T-helper 1 cell treated with Interleukin-12 subunit alpha and Interleukin-12 subunit beta and Interleukin-4 antibody, amounts not matched to agents 30 μg/mL and 1 μg/mL, for 36 hours (primary cell): ENCODE measurements around the gene TNKS2.

ENCODE experiments used
- H3K27ac Mint-ChIP-seq: one replicate; pipeline ENCODE4 v1.8.0; 2021; ENCODE audit warnings: mild to moderate bottlenecking, mixed read lengths
- H3K27me3 Mint-ChIP-seq: one replicate; pipeline ENCODE4 v1.8.0; 2021; ENCODE audit warnings: low read depth, mixed read lengths
- H3K36me3 Mint-ChIP-seq: one replicate; pipeline ENCODE4 v1.8.0; 2021; ENCODE audit warnings: low read depth, mixed read lengths
- H3K4me1 Mint-ChIP-seq: one replicate; pipeline ENCODE4 v1.8.0; 2021; ENCODE audit warnings: low read depth, mixed read lengths
- H3K4me3 Mint-ChIP-seq: one replicate; pipeline ENCODE4 v1.8.0; 2021; ENCODE audit warnings: mild to moderate bottlenecking, moderate library complexity, mixed read lengths
- H3K9me3 Mint-ChIP-seq: one replicate; pipeline ENCODE4 v1.8.0; 2021; ENCODE audit warnings: mixed read lengths

The TNKS2 gene

GRCh38 chr10:91778485-91778884, 19.7 kb upstream of the TNKS2 start:
- no peaks in the 10 kb centered on the region for H3K36me3 Mint-ChIP-seq
- no peaks in the 10 kb centered on the region for H3K4me1 Mint-ChIP-seq
- H3K27me3 Mint-ChIP-seq: peaks cover 57% of the 10 kb centered on the region
- no peak overlapping the region for H3K4me3 Mint-ChIP-seq
- no peak overlapping the region for H3K27ac Mint-ChIP-seq
- no peaks in the 10 kb centered on the region for H3K9me3 Mint-ChIP-seq

- Mint-ChIP-seq H3K27me3 (peaks cover 57% of the 10 kb centered on the region), H3K4me3 (no peak overlapping the region), H3K36me3 (no peaks in the 10 kb centered on the region), H3K9me3 (no peaks in the 10 kb centered on the region), H3K27ac (no peak overlapping the region), H3K4me1 (no peaks in the 10 kb centered on the region)
These were observed 19.1 kb upstream of the TNKS2 start for GRCh38 chr10:91779011-91779605.

- Mint-ChIP-seq H3K9me3 (no peaks in the 10 kb centered on the region), H3K4me1 (no peaks in the 10 kb centered on the region), H3K27me3 (peaks cover 44% of the 10 kb centered on the region), H3K27ac (no peak overlapping the region), H3K36me3 (no peaks in the 10 kb centered on the region), H3K4me3 (no peak overlapping the region)
These were observed 15.7 kb upstream of the TNKS2 start for GRCh38 chr10:91782539-91782938.

GRCh38 chr10:91785830-91786229, 12.4 kb upstream of the TNKS2 start:
- Mint-ChIP-seq H3K4me3 (no peak overlapping the region), H3K27ac (no peak overlapping the region), H3K9me3 (no peaks in the 10 kb centered on the region), H3K27me3 (peaks cover 30% of the 10 kb centered on the region), H3K4me1 (no peaks in the 10 kb centered on the region), H3K36me3 (no peaks in the 10 kb centered on the region)

GRCh38 chr10:91787258-91787657, 11.0 kb upstream of the TNKS2 start:
- Mint-ChIP-seq H3K36me3 (no peaks in the 10 kb centered on the region), H3K4me3 (no peak overlapping the region), H3K4me1 (no peaks in the 10 kb centered on the region), H3K27me3 (peaks cover 31% of the 10 kb centered on the region), H3K9me3 (no peaks in the 10 kb centered on the region), H3K27ac (no peak overlapping the region)

GRCh38 chr10:91787810-91788209, 10.4 kb upstream of the TNKS2 start:
- Mint-ChIP-seq H3K9me3 (no peaks in the 10 kb centered on the region), H3K4me1 (no peaks in the 10 kb centered on the region), H3K27me3 (peaks cover 27% of the 10 kb centered on the region), H3K4me3 (no peak overlapping the region), H3K36me3 (no peaks in the 10 kb centered on the region), H3K27ac (no peak overlapping the region)

GRCh38 chr10:91788527-91788926, 9.7 kb upstream of the TNKS2 start:
- Mint-ChIP-seq H3K4me3 (no peak overlapping the region), H3K36me3 (no peaks in the 10 kb centered on the region), H3K4me1 (no peaks in the 10 kb centered on the region), H3K27ac (no peak overlapping the region), H3K27me3 (peaks cover 21% of the 10 kb centered on the region), H3K9me3 (no peaks in the 10 kb centered on the region)

GRCh38 chr10:91796331-91797047, 1.7 kb upstream of the TNKS2 start:
- peaks cover 46% of the 10 kb centered on the region for H3K4me1 Mint-ChIP-seq
- H3K36me3 Mint-ChIP-seq: peaks cover 17% of the 10 kb centered on the region
- peak overlapping the region; percentile 94 for H3K27ac Mint-ChIP-seq
- peaks cover 9% of the 10 kb centered on the region for H3K27me3 Mint-ChIP-seq
- no peaks in the 10 kb centered on the region for H3K9me3 Mint-ChIP-seq
- peak overlapping the region; percentile 90 for H3K4me3 Mint-ChIP-seq

- Mint-ChIP-seq H3K9me3 (no peaks in the 10 kb centered on the region), H3K27ac (peak overlapping the region; percentile 94), H3K4me1 (peaks cover 52% of the 10 kb centered on the region), H3K4me3 (peak overlapping the region; percentile 90), H3K27me3 (peaks cover 5% of the 10 kb centered on the region), H3K36me3 (peaks cover 17% of the 10 kb centered on the region)
These were observed 1.1 kb upstream of the TNKS2 start for GRCh38 chr10:91797048-91797690.

GRCh38 chr10:91798649-91799611, 704 bp downstream of the TNKS2 start:
- peak overlapping the region; percentile 95 for H3K27ac Mint-ChIP-seq
- peaks cover 3% of the 10 kb centered on the region for H3K27me3 Mint-ChIP-seq
- H3K4me1 Mint-ChIP-seq: peaks cover 59% of the 10 kb centered on the region
- H3K36me3 Mint-ChIP-seq: peaks cover 21% of the 10 kb centered on the region
- H3K9me3 Mint-ChIP-seq: no peaks in the 10 kb centered on the region
- H3K4me3 Mint-ChIP-seq: peak overlapping the region; percentile 92

GRCh38 chr10:91799612-91799975, 1.4 kb downstream of the TNKS2 start:
- Mint-ChIP-seq H3K9me3 (no peaks in the 10 kb centered on the region), H3K4me3 (peak overlapping the region; percentile 92), H3K27me3 (no peaks in the 10 kb centered on the region), H3K36me3 (peaks cover 25% of the 10 kb centered on the region), H3K27ac (peak overlapping the region; percentile 95), H3K4me1 (peaks cover 59% of the 10 kb centered on the region)

- peak overlapping the region; percentile 81 for H3K4me3 Mint-ChIP-seq
- H3K9me3 Mint-ChIP-seq: no peaks in the 10 kb centered on the region
- H3K27ac Mint-ChIP-seq: peak overlapping the region; percentile 7
- H3K4me1 Mint-ChIP-seq: peaks cover 58% of the 10 kb centered on the region
- H3K27me3 Mint-ChIP-seq: no peaks in the 10 kb centered on the region
- H3K36me3 Mint-ChIP-seq: peaks cover 27% of the 10 kb centered on the region
These were observed 2.0 kb downstream of the TNKS2 start for GRCh38 chr10:91800182-91800581.

- no peak overlapping the region for H3K27ac Mint-ChIP-seq
- H3K4me3 Mint-ChIP-seq: no peak overlapping the region
These were observed 2.5 kb downstream of the TNKS2 start for GRCh38 chr10:91800756-91801155.

GRCh38 chr10:91803386-91804125, 5.3 kb downstream of the TNKS2 start:
- H3K27ac Mint-ChIP-seq: no peak overlapping the region
- H3K27me3 Mint-ChIP-seq: no peaks in the 10 kb centered on the region
- no peak overlapping the region for H3K4me3 Mint-ChIP-seq
- peaks cover 46% of the 10 kb centered on the region for H3K4me1 Mint-ChIP-seq
- peaks cover 29% of the 10 kb centered on the region for H3K36me3 Mint-ChIP-seq
- H3K9me3 Mint-ChIP-seq: no peaks in the 10 kb centered on the region

More at GRCh38 chr10:91800756-91801155, 2.5 kb downstream of the TNKS2 start:
- H3K36me3 Mint-ChIP-seq: peaks cover 29% of the 10 kb centered on the region
- no peaks in the 10 kb centered on the region for H3K27me3 Mint-ChIP-seq
- no peaks in the 10 kb centered on the region for H3K9me3 Mint-ChIP-seq
- H3K4me1 Mint-ChIP-seq: peaks cover 59% of the 10 kb centered on the region
